IPS-20b (cell line): Measurements from ENCODE around the gene ZNF154.

Source experiments
- H3K27ac ChIP-seq: one replicate; pipeline ENCODE4 v1.5.1; 2013; ENCODE audit warnings: low read length
- H3K27me3 ChIP-seq: 2 replicates; pipeline ENCODE4 v1.6.1; 2013; ENCODE audit warnings: mild to moderate bottlenecking, low read length, inconsistent platforms; ENCODE audit not compliant: insufficient read depth
- H3K36me3 ChIP-seq: 2 replicates; pipeline ENCODE4 v1.6.1; 2013; ENCODE audit warnings: low read depth, mild to moderate bottlenecking, inconsistent platforms, low read length, moderate library complexity; ENCODE audit not compliant: insufficient read depth
- H3K4me1 ChIP-seq: 2 replicates; pipeline ENCODE4 v1.6.1; 2013; ENCODE audit warnings: mild to moderate bottlenecking, control low read depth, inconsistent platforms, low read length, moderate library complexity; ENCODE audit not compliant: insufficient read depth
- H3K4me3 ChIP-seq: 2 replicates; pipeline ENCODE4 v1.5.1; 2013; ENCODE audit warnings: mild to moderate bottlenecking, low read length, inconsistent platforms
- H3K9ac ChIP-seq: 2 replicates; pipeline ENCODE4 v1.6.1; 2013; ENCODE audit warnings: low read depth, mild to moderate bottlenecking, inconsistent platforms, low read length, moderate library complexity
- H3K9me3 ChIP-seq: 2 replicates; pipeline ENCODE4 v1.6.1; 2013; ENCODE audit warnings: mild to moderate bottlenecking, low read depth, low read length, inconsistent platforms; ENCODE audit not compliant: insufficient read depth

ZNF154 gene

DNA sequence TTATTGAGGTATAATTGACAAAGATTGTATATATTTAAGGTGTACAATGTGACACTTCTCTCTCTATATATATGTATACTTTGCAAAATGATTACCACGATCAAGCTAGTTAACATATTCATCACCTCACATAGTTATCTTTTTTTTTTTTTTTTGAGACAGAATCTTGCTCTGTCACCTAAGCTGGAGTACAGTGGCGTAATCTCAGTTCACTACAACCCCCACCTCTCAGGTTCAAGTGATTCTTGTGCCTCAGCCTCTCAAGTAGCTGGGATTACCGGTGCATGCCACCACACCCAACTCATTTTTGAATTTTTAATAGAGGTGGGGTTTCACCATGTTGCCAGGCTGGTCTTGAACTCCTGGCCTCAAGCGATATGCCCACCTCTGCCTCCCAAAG lies 36.5 kb downstream of the ZNF154 start:
- H3K36me3 ChIP-seq = no peaks in the 10 kb centered on the region
- no peak overlapping the region for H3K4me3 ChIP-seq
- H3K9me3 ChIP-seq = no peaks in the 10 kb centered on the region; the same call in 1 of the 2 replicates
- no peaks in the 10 kb centered on the region; the same call in 1 of the 2 replicates for H3K4me1 ChIP-seq
- peaks cover 36% of the 10 kb centered on the region for H3K27me3 ChIP-seq
- no peak overlapping the region for H3K27ac ChIP-seq
- H3K9ac ChIP-seq = no peak overlapping the region

- no peaks in the 10 kb centered on the region for H3K36me3 ChIP-seq
- H3K4me3 ChIP-seq = no peak overlapping the region
- no peak overlapping the region for H3K9ac ChIP-seq
- peaks cover 25% of the 10 kb centered on the region for H3K27me3 ChIP-seq
- H3K9me3 ChIP-seq = no peaks in the 10 kb centered on the region; the same call in 1 of the 2 replicates
- no peaks in the 10 kb centered on the region; the same call in 1 of the 2 replicates for H3K4me1 ChIP-seq
- no peak overlapping the region for H3K27ac ChIP-seq
Measured at GRCh38 chr19:57671124-57671895, 37.7 kb downstream of the ZNF154 start.

- no peaks in the 10 kb centered on the region for H3K9me3 ChIP-seq
- no peaks in the 10 kb centered on the region for H3K36me3 ChIP-seq
- H3K9ac ChIP-seq = no peak within 1 kb of the TSS
- H3K27me3 ChIP-seq = peaks cover 34% of the 10 kb centered on the region
- H3K4me1 ChIP-seq = no peaks in the 10 kb centered on the region; the same call in 1 of the 2 replicates
- H3K27ac ChIP-seq = no peak within 1 kb of the TSS
- H3K4me3 ChIP-seq = no peak within 1 kb of the TSS
Measured at GRCh38 chr19:57668635-57669034, 40.4 kb downstream of the ZNF154 start, which contains the start of gene ZSCAN4. ZSCAN4 (plus strand) TSS chr19:57668935; CDS start chr19:57676146, 7,211 bp downstream.

- peaks cover 38% of the 10 kb centered on the region for H3K27me3 ChIP-seq
- H3K9ac ChIP-seq = no peak overlapping the region
- no peaks in the 10 kb centered on the region for H3K36me3 ChIP-seq
- no peaks in the 10 kb centered on the region; the same call in 1 of the 2 replicates for H3K4me1 ChIP-seq
- H3K9me3 ChIP-seq = no peaks in the 10 kb centered on the region
- H3K27ac ChIP-seq = no peak overlapping the region
- no peak overlapping the region for H3K4me3 ChIP-seq
Measured at GRCh38 chr19:57667228-57667627, 41.8 kb downstream of the ZNF154 start.

GRCh38 chr19:57665261-57665806 lies 43.7 kb downstream of the ZNF154 start:
- Histone ChIP-seq H3K27ac (no peak overlapping the region), H3K9me3 (no peaks in the 10 kb centered on the region), H3K4me3 (peak overlapping the region; percentile 70; the same call in 1 of the 2 replicates), H3K36me3 (no peaks in the 10 kb centered on the region), H3K27me3 (peaks cover 36% of the 10 kb centered on the region), H3K4me1 (no peaks in the 10 kb centered on the region; the same call in 1 of the 2 replicates), H3K9ac (no peak overlapping the region)

DNA sequence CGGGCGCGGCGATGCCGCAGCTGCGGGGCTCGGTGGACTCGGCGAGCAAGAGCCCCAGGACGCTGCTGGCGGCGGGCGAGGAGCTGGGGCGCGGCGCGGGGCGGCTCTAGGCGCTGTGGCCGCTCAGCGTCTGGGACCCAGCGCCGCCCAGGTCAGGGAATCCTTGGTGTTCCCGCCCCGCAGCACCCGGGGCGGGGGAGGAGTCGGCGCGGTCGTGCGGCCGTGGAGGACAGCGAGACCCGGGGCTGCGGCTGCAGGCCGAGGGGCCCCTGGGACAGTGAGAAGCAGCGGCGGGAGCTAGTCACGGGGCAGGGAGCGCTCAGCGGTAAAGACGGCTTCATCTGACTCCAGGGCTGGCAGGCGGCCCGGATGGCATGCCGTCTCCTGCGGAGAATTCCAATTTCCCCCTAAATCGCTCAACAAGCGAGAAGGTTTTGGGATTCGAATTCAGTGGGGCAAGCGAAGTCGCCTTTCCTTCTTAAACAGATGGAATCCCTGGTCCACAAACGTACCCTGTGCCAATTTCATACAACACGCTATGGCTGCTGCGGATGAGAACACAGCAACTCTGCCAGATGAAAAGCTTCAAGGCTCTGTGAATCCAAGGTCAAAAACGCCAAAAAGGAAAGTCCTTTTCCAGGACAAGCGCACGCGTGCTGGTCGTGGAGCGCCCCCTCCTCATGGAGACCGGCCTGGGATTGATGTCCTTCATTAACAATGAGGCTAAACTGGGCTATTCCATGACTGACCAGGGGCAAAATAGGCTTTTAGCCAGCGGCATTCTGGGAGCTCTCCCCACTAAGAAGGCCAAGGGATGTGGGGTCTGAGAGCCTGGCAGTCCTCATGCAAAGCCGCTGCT lies 44.5 kb downstream of the ZNF154 start:
- Histone ChIP-seq H3K27me3 (peaks cover 44% of the 10 kb centered on the region), H3K9ac (peak overlapping the region; percentile 71), H3K36me3 (no peaks in the 10 kb centered on the region), H3K4me3 (peak overlapping the region; percentile 70), H3K27ac (no peak overlapping the region), H3K9me3 (no peaks in the 10 kb centered on the region), H3K4me1 (no peaks in the 10 kb centered on the region; the same call in 1 of the 2 replicates)

- Histone ChIP-seq H3K9me3 (no peaks in the 10 kb centered on the region), H3K27ac (no peak overlapping the region), H3K4me1 (peaks cover 2% of the 10 kb centered on the region; the same call in 1 of the 2 replicates), H3K9ac (no peak overlapping the region), H3K36me3 (no peaks in the 10 kb centered on the region), H3K4me3 (no peak overlapping the region), H3K27me3 (peaks cover 25% of the 10 kb centered on the region)
Measured at GRCh38 chr19:57656346-57656745, 52.7 kb downstream of the ZNF154 start.

DNA sequence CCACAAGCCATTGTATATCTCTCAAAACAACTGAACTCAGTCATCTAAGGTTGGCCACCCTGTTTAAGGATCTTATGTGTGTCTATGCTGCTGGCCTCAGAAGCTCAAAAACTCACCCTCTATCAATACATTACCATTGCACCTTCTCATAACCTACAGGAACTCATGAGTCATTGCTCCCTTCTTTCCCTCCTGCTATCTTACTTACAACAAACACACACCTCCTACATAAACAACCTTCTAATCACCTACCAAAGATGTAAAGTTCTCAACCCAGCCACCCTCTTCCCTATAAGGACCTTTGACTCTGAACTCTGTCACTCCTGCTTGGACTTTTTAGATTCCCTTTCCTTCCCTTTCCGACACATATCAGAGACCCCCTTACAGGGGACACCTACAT lies 53.6 kb downstream of the ZNF154 start:
- peaks cover 4% of the 10 kb centered on the region; the same call in 1 of the 2 replicates for H3K4me1 ChIP-seq
- no peaks in the 10 kb centered on the region for H3K36me3 ChIP-seq
- no peak overlapping the region for H3K9ac ChIP-seq
- H3K27ac ChIP-seq = no peak overlapping the region
- H3K27me3 ChIP-seq = peaks cover 17% of the 10 kb centered on the region
- no peak overlapping the region for H3K4me3 ChIP-seq
- H3K9me3 ChIP-seq = no peaks in the 10 kb centered on the region

- Histone ChIP-seq H3K4me1 (peaks cover 4% of the 10 kb centered on the region; the same call in 1 of the 2 replicates), H3K27me3 (no peaks in the 10 kb centered on the region), H3K4me3 (no peak overlapping the region), H3K36me3 (no peaks in the 10 kb centered on the region), H3K9me3 (no peaks in the 10 kb centered on the region), H3K27ac (no peak overlapping the region), H3K9ac (no peak overlapping the region)
Measured at GRCh38 chr19:57653689-57654088, 55.3 kb downstream of the ZNF154 start.

DNA sequence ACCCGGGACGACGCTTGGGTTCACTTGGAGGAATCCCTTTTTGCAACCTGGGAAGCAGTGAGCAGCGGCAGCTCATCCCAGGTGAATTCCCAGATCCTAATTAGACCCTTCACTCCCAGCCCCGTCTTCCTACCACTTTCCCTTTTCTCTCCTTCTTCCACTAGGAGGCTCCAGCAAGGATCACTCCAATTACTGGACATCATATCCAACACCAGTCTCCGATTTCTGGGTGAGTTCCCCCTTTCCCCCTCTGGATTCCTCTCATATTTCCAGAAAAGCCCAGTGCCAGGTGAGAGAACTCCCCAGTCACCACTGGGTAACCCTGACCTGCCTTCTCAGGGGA lies 57.4 kb downstream of the ZNF154 start:
- Histone ChIP-seq H3K36me3 (no peaks in the 10 kb centered on the region), H3K4me1 (peaks cover 4% of the 10 kb centered on the region; the same call in 1 of the 2 replicates), H3K27ac (no peak overlapping the region), H3K4me3 (no peak overlapping the region), H3K27me3 (no peaks in the 10 kb centered on the region), H3K9ac (no peak overlapping the region), H3K9me3 (no peaks in the 10 kb centered on the region)

DNA sequence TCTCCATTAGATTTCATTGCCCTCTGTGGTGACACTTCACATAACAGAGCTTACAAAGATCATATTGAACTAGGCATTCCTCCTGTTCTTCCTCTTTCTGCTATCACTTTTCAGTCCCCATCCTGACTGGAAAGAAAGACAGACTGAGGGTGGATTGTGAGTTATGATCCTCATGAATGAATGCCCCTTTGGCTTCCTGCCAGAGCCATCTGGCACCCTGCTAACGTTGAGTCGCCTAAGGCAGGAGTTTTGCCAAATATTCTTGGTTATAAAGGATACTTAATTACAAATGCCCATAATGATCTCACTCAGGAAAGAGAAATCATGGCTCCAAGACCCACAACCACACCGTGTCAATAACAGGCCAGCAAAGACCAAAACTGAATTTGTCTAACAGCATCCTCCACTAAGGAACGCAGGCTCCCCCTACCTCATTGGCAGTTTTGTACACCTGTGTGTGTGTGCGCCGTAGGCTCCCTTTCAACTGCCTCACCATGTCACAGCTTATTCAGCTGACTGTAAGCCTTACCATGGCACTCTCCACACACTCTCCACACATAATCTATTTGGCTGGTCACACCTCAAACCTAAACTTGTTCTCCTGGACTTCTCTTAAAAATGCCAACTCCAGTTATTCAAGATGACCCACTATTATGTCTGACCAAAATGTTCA lies 60.5 kb downstream of the ZNF154 start:
- Histone ChIP-seq H3K27ac (no peak overlapping the region), H3K4me1 (peaks cover 4% of the 10 kb centered on the region; the same call in 1 of the 2 replicates), H3K9me3 (no peaks in the 10 kb centered on the region), H3K36me3 (no peaks in the 10 kb centered on the region; the same call in 1 of the 2 replicates), H3K27me3 (no peaks in the 10 kb centered on the region), H3K9ac (no peak overlapping the region), H3K4me3 (no peak overlapping the region)
